Effector memory CD4-positive, alpha-beta T cell (primary cell): ENCODE results near the gene AFAP1L1.

Experiments used
- DNase-seq, 3 donors: peaks; one replicate each; pipeline ENCODE4 v3.0.0-alpha.2; 2020
- H3K27ac ChIP-seq: 2 replicates; pipeline ENCODE4 v1.7.0; 2013; ENCODE audit warnings: mild to moderate bottlenecking, low read length, moderate library complexity; ENCODE audit not compliant: insufficient read depth, poor library complexity, severe bottlenecking
- H3K27me3 ChIP-seq: replicated peaks from 2 replicates; pipeline ENCODE4 v1.7.0; 2013; ENCODE audit warnings: mild to moderate bottlenecking, low read length; ENCODE audit not compliant: insufficient read depth, control insufficient read depth, poor library complexity, severe bottlenecking
- H3K36me3 ChIP-seq: 2 replicates; pipeline ENCODE4 v1.7.0; 2013; ENCODE audit warnings: mild to moderate bottlenecking, low read length, moderate library complexity; ENCODE audit not compliant: control insufficient read depth, insufficient read depth
- H3K4me1 ChIP-seq: 2 replicates; pipeline ENCODE4 v1.7.0; 2013; ENCODE audit warnings: low read length, mild to moderate bottlenecking; ENCODE audit not compliant: control insufficient read depth, insufficient read depth, poor library complexity, severe bottlenecking
- H3K4me3 ChIP-seq: 2 replicates; pipeline ENCODE4 v1.7.0; 2013; ENCODE audit warnings: low read length, low read depth, mild to moderate bottlenecking; ENCODE audit not compliant: insufficient read depth, poor library complexity, severe bottlenecking
- H3K9me3 ChIP-seq: 2 replicates; pipeline ENCODE4 v1.7.0; 2013; ENCODE audit warnings: mild to moderate bottlenecking, low read length, moderate library complexity; ENCODE audit not compliant: control insufficient read depth

The AFAP1L1 gene

GRCh38 chr5:149357370-149358293 lies 86.0 kb downstream of the AFAP1L1 start, which contains the start of gene PCYOX1L:
TSS of gene PCYOX1L (plus strand) at chr5:149358046. CDS start at chr5:149358069, 23 bp downstream.
- peak; percentile 91 to 94 (median 91) for DNase-seq
- no peaks in the 10 kb centered on the region for H3K9me3 ChIP-seq
- peaks cover 24% of the 10 kb centered on the region for H3K4me1 ChIP-seq
- peak within 1 kb of the TSS; percentile 68 for H3K4me3 ChIP-seq
- no peaks in the 10 kb centered on the region for H3K27me3 ChIP-seq
- peak within 1 kb of the TSS; percentile 76 for H3K27ac ChIP-seq
- peaks cover 23% of the 10 kb centered on the region for H3K36me3 ChIP-seq

DNA sequence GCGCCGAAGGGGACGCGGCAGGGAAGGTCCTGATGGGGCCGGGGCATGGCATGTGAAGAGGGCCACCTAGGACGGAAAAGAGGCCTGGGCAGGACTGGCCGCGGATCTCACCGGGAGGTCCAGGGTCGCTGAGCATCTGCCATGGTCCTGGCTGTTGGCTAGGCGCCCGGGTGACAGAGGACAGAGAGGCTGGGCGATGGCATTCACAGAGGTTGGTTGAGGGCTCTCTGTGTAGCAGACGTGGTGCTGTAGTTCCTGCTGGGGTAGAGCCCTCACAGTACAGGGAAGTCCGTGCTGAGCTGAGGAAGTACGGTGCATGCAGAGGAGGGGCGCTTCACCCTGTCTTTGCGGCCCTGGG lies 86.6 kb downstream of the AFAP1L1 start:
- Histone ChIP-seq H3K27ac (peak overlapping the region; percentile 76), H3K4me1 (peaks cover 24% of the 10 kb centered on the region), H3K27me3 (no peaks in the 10 kb centered on the region), H3K36me3 (peaks cover 21% of the 10 kb centered on the region), H3K9me3 (no peaks in the 10 kb centered on the region), H3K4me3 (peak overlapping the region; percentile 68)
- peak in 2 of 3 donors; percentile 19 to 27 for DNase-seq

DNA sequence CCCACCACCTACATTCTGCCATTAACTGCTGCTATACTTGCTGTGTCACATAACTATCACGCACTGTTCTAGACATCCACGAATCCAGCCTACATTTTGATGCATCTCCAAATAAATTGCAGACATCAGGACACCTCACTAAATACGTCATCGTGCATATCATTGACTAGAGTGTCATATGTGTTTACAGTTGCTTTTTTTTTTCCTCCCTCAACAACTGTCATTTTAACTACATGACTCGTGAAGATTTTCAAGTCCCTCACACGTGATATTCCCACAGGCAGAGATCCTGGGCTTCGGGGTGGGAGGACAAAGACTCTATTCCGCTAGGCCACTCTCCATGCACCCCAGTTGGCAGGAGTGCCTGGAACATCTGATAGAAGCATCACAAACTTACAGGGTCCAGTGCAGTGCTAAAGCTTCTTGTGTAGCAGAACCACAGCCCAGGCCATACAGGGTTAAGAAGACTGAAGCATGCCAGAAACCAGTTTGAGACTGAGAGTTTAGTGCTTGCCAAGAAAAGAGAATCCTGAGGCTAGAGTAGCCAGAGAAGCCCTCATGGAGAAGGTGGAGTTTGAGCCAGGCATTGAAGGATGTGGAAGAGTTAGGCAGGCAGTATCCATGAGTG lies 87.3 kb downstream of the AFAP1L1 start:
- H3K36me3 ChIP-seq, result peaks cover 21% of the 10 kb centered on the region
- H3K4me1 ChIP-seq, result peaks cover 24% of the 10 kb centered on the region
- peak overlapping the region; percentile 76 for H3K27ac ChIP-seq
- no peaks in the 10 kb centered on the region for H3K27me3 ChIP-seq
- DNase-seq, result no peak
- H3K4me3 ChIP-seq, result peak overlapping the region; percentile 68
- no peaks in the 10 kb centered on the region for H3K9me3 ChIP-seq

DNA sequence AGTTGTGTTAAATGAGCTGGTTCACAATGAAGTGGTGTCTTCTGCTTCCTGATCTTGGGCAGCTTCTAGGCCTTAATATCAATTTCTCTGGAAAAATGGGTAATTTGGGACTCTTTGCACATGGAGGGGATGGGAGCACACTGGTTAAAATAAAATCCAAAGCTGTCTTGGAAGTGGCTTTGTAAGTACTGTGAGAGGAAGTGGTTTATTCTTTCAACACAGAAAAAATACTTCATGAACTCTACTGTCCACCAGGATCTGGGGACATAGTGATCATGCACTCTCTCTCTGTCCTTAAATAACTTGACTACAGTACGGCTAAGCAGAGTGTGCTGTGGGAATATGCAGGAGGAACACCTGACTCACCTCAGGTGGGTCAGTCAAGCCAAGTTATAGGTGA lies 88.6 kb downstream of the AFAP1L1 start:
- DNase-seq, result no peak
- Histone ChIP-seq H3K4me1 (peaks cover 24% of the 10 kb centered on the region), H3K27ac (peak overlapping the region; percentile 33)

GRCh38 chr5:149362541-149362940 lies 90.9 kb downstream of the AFAP1L1 start:
- no peaks in the 10 kb centered on the region for H3K27me3 ChIP-seq
- H3K4me1 ChIP-seq, result peaks cover 24% of the 10 kb centered on the region
- peaks cover 6% of the 10 kb centered on the region for H3K36me3 ChIP-seq
- no peak for DNase-seq
- H3K27ac ChIP-seq, result no peak overlapping the region
- H3K9me3 ChIP-seq, result no peaks in the 10 kb centered on the region
- no peak overlapping the region for H3K4me3 ChIP-seq

More for the DNA sequence above, 88.6 kb downstream of the AFAP1L1 start:
- no peak overlapping the region for H3K4me3 ChIP-seq
- H3K27me3 ChIP-seq, result no peaks in the 10 kb centered on the region
- peaks cover 10% of the 10 kb centered on the region for H3K36me3 ChIP-seq
- H3K9me3 ChIP-seq, result no peaks in the 10 kb centered on the region

DNA sequence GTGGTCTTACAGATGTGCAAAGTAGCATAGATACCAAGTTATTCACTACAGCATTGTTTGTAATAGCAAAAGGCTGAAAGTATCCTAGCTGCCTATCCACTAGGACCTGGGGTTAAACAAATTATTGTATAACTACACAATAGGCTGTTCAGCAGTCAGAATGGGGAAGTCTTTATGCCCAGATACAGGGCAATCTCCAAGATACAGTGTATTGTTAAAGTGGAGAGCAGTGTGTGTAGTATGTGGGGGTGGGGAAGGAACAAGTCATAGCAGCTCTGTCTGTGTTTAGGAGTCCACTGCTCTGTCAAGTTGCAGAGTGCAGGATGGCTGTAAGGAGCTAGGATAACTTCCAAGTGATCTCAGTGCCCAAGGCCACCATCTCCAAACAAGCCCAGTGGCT lies 91.7 kb downstream of the AFAP1L1 start:
- H3K27me3 ChIP-seq, result no peaks in the 10 kb centered on the region
- no peak overlapping the region for H3K27ac ChIP-seq
- peaks cover 24% of the 10 kb centered on the region for H3K4me1 ChIP-seq
- H3K4me3 ChIP-seq, result no peak overlapping the region
- no peaks in the 10 kb centered on the region for H3K9me3 ChIP-seq
- DNase-seq, result no peak
- peaks cover 6% of the 10 kb centered on the region for H3K36me3 ChIP-seq

- Histone ChIP-seq H3K9me3 (no peaks in the 10 kb centered on the region), H3K36me3 (peaks cover 6% of the 10 kb centered on the region), H3K27me3 (no peaks in the 10 kb centered on the region), H3K27ac (no peak overlapping the region), H3K4me3 (no peak overlapping the region), H3K4me1 (peaks cover 23% of the 10 kb centered on the region)
- DNase-seq, result no peak
Observed at GRCh38 chr5:149363936-149364335, 92.3 kb downstream of the AFAP1L1 start.

DNA sequence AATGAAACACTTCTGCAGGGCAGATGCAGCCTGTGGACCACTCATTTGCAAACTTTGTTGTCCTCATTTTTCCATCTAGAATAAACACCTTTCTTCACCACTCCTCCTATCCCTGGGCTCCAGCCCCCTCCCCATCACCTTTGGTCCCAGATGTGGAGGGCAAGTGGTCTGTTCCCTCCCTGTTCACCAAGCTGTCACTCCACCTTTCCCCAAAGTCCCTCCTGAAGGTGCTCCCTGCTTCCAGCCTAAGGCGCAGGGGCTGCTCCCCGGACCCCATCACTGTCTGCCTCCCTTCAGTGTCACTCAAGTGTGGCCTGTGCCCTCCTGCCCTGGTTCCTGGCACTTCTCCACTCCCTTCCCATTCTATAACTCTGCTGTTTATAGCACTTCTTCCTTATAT lies 93.1 kb downstream of the AFAP1L1 start:
- Histone ChIP-seq H3K27me3 (no peaks in the 10 kb centered on the region), H3K27ac (no peak overlapping the region), H3K4me1 (peaks cover 16% of the 10 kb centered on the region), H3K4me3 (no peak overlapping the region), H3K36me3 (peaks cover 6% of the 10 kb centered on the region), H3K9me3 (no peaks in the 10 kb centered on the region)
- DNase-seq, result no peak

DNA sequence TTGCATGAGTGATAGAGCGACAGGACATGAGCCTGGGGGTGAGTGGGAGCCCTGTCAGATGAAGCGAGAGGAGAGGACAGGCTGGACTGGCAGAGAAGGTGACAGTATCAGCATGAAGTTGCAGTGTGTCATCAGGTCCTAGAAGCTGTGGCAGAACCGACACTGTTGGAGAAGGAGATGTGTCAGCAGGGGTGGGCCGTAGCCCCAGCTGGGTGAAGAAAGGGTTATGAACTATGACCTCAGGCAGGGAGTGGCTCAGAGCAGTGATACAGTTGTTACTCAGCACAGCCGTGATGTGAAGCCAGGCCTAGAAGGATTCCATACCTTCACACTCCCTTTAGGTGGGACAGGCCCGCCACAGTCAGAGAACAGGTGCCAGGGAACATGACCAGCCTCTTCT lies 93.8 kb downstream of the AFAP1L1 start:
- Histone ChIP-seq H3K27ac (no peak overlapping the region), H3K9me3 (no peaks in the 10 kb centered on the region), H3K36me3 (peaks cover 6% of the 10 kb centered on the region), H3K4me1 (peaks cover 9% of the 10 kb centered on the region), H3K27me3 (no peaks in the 10 kb centered on the region), H3K4me3 (no peak overlapping the region)
- DNase-seq, result no peak

- no peaks in the 10 kb centered on the region for H3K9me3 ChIP-seq
- no peak for DNase-seq
- H3K4me1 ChIP-seq, result peaks cover 2% of the 10 kb centered on the region
- H3K4me3 ChIP-seq, result no peak overlapping the region
- H3K27me3 ChIP-seq, result no peaks in the 10 kb centered on the region
- peaks cover 6% of the 10 kb centered on the region for H3K36me3 ChIP-seq
- no peak overlapping the region for H3K27ac ChIP-seq
Observed at GRCh38 chr5:149366169-149366729, 94.6 kb downstream of the AFAP1L1 start.
